NCI-H2227 (cell line): Measurements from ENCODE around the gene SVIP.

Source experiments
- DNase-seq: peaks from one replicate; lab custom pipeline; 2025; ENCODE audit not compliant: unreplicated experiment; lab: John Stamatoyannopoulos, UW

SVIP gene

DNA sequence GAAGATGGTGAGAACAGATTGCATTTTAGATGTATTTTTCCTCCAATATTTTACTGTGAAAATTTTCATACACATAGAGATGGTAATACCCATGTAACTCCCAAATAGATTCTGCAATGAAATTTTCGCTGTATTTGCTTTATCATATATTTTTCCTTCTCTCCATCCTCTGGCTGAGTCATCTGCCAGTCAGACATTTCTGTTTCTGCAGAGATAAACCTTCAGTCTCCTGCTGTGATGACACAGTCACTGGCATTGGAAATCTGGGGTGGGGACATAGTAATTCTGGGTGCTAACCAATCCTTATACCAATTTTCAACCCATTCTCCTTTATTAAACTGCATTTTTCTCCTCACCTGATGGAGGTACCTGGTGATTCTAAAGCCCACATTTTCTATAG, 33.7 kb downstream of the SVIP start:
- no peak for DNase-seq

GRCh38 chr11:22792497-22792896, 37.1 kb downstream of the SVIP start:
- DNase-seq: no peak

DNA sequence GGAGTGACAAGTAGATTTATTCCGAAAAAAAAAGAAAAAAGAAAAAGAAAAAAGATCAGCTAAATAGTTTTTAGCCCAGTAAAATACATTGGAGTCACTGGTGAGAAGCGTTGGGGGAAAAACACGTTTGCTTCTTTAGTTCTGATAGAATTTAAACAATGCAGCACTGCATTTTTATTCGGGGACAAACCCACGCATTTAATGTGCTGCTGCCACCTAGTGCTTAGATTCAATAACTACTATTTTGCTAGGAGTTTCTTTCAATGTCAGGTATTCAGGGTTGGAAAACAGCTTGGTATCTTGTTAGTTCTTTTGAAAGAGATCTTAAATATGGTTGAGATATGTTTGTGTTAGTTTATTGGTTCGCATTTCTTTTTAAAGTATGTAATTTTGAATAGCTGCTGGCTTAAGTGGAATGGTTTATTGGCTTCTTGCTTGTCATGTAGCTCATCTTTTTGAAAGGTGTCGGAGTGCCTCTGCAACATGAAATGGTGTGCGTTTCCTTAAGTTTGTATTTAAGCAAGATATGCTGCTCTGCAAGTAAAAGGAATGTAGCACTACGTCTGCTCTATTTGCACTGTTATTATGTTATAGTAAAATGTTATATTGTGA, 41.9 kb downstream of the SVIP start:
- DNase-seq: peak; percentile 78

- no peak for DNase-seq
Measured at GRCh38 chr11:22787055-22787454, 42.5 kb downstream of the SVIP start.

DNA sequence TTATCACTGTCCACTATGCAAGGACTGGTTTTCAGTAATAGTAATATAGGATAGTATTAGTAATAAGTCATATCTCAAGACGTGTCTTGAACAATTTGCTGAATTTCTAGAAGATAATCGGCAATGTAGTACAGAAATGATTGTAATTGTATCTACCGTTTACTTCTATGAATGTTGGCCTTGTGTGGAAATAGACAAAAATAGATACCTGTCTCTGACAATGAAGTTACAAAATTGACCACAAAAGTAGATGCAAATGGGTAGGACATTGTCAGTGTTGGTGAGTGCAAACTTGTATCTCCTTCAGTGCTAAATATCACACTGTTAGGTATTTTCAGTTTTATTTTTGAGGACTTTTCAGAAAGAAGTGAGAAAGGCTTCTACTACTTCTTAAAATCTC, 43.1 kb downstream of the SVIP start:
- no peak for DNase-seq

- DNase-seq: no peak
Measured at GRCh38 chr11:22785251-22785650, 44.4 kb downstream of the SVIP start.

DNA sequence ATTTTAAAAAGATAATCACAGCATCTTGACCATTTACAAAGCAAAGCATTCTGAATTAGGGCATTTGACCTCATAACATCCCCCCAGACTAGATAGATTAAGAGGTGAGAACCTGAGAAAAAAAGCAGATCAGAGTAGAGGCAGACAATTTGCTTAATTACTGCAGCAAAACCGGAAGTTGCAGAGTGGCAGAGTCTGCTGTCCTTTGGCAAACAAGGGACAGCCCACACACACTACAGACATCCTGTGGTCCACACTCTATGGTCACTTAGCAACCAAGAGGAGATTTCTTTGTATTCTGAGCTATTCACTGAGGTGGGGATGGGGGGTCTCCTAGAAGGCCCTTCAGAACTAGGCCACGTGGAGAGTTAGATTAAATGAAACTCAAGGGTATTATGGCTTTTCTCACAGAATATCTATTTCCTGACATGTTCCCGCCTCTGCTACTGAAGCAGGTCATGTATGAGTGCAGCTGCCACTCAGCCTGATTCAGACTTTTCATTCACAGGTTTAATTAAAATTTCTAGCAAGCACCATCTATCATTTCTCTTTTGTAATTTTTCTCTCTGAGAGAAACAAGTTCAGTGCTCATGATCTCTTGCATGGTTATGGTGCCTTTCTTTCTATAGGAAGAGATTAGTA, 48.5 kb downstream of the SVIP start:
- DNase-seq: peak; percentile 53

DNA sequence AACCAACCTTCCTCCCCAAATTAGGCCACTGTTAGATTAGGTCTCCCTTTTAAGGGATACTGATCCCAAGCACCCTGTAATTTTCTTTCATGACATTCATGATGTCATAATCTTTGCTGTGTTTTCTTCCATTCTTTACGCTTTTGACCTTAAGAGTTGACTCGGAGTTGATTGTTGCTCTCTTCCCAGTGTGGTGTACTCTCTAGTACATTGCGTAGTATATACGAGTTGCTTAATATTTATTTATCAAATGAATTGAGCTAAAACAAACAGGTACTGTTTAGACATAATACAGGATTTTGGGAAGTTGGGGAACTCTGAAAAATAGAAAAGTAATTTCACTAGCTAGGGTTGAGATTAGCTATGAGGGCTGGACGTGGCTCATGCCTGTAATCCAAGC, 49.8 kb downstream of the SVIP start:
- DNase-seq: no peak

- no peak for DNase-seq
Measured at GRCh38 chr11:22778642-22779041, 51.0 kb downstream of the SVIP start.

- DNase-seq: no peak
Measured at GRCh38 chr11:22775248-22775647, 54.4 kb downstream of the SVIP start.

- DNase-seq: no peak
Measured at GRCh38 chr11:22774716-22775115, 54.9 kb downstream of the SVIP start.

DNA sequence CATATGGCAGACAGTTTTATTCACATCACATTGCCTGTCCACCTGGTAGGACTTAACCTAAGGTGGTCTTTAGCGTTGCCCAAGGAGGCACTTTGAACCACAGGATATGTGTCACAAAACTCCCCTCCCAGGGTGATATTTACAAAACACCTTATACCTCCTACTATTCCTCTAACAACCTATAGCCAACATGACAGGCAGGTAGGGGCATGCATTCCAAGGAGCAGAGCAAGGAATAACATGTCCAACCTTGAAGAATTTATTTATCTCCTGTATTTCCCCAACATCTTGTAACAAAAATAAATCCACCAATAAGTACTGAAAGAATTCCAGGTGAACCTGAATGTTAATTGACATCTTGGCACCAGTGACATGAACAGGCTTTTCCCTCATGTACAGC, 60.5 kb downstream of the SVIP start:
- DNase-seq: no peak
